A673 (cell line): ENCODE results near the gene PTN. TPM values are rescaled to one million over a fixed set of nuclear protein-coding genes. Genes with fewer than 3 reads are reported as not detected.

Experiments used
- BruUV-seq: library from RNA; stranded (reverse); fragments of 400-500 nt; replicated peaks from 2 replicates; lab custom pipeline; 2021; lab: Mats Ljungman, UMichigan
- CTCF ChIA-PET: fragments of 300-600 bp; sonication (Branson Sonifier 250); formaldehyde crosslinking; loops from one replicate; lab custom pipeline; 2022; ENCODE audit warnings: antibody characterized with exemption; lab: Charles Lee
- POLR2A ChIA-PET: fragments of 300-600 bp; sonication (Branson Sonifier 250); formaldehyde crosslinking; loops from one replicate; lab custom pipeline; 2022; ENCODE audit warnings: antibody characterized with exemption; ENCODE audit not compliant: low non-redundant PET; lab: Charles Lee
- DNase-seq: peaks from one replicate; pipeline ENCODE4 v3.0.0-alpha.2; 2015; ENCODE audit warnings: low spot score
- H3K27ac ChIP-seq: fragments of 200-600 bp; sonication (generic); 2 replicates; pipeline ENCODE4 v1.5.1; 2016; ENCODE audit warnings: mixed run types, low read depth, mild to moderate bottlenecking, mixed read lengths, antibody characterized with exemption, low read length; ENCODE audit not compliant: poor library complexity, severe bottlenecking
- H3K27me3 ChIP-seq: fragments of 200-600 bp; sonication (generic); replicated peaks from 2 replicates; pipeline ENCODE4 v1.6.1; 2017; ENCODE audit warnings: mixed run types, low read depth, mild to moderate bottlenecking, mixed read lengths, antibody characterized with exemption, low read length; ENCODE audit not compliant: insufficient read depth, poor library complexity
- H3K36me3 ChIP-seq: fragments of 200-600 bp; sonication (generic); 2 replicates; pipeline ENCODE4 v1.6.1; 2016; ENCODE audit warnings: mixed run types, mild to moderate bottlenecking, mixed read lengths, antibody characterized with exemption, low read length; ENCODE audit not compliant: insufficient read depth, poor library complexity, severe bottlenecking
- H3K4me1 ChIP-seq: fragments of 200-600 bp; sonication (generic); 2 replicates; pipeline ENCODE4 v1.6.1; 2017; ENCODE audit warnings: mixed run types, mild to moderate bottlenecking, mixed read lengths, antibody characterized with exemption, low read length; ENCODE audit not compliant: insufficient read depth, poor library complexity, severe bottlenecking
- H3K4me3 ChIP-seq: fragments of 200-600 bp; sonication (generic); 2 replicates; pipeline ENCODE4 v1.5.1; 2016; ENCODE audit warnings: low read depth, mixed run types, mild to moderate bottlenecking, mixed read lengths, low read length; ENCODE audit not compliant: poor library complexity, severe bottlenecking
- H3K9me3 ChIP-seq: fragments of 200-600 bp; sonication (generic); 2 replicates; pipeline ENCODE4 v1.6.1; 2016; ENCODE audit warnings: mixed run types, low read depth, mild to moderate bottlenecking, mixed read lengths, antibody characterized with exemption, low read length; ENCODE audit not compliant: poor library complexity, severe bottlenecking
- EZH2 ChIP-seq: fragments of 200-600 bp; sonication (generic); IDR thresholded peaks from 2 replicates; pipeline ENCODE4 v1.6.1; 2017; ENCODE audit warnings: borderline replicate concordance, low read depth, mild to moderate bottlenecking, mixed read lengths, antibody characterized with exemption, low read length; ENCODE audit not compliant: poor library complexity, severe bottlenecking
- intact Hi-C: fragments of 100-400 bp; cut with micrococcal nuclease; formaldehyde crosslinking; loops from one replicate; pipeline ENCODE4 v1.10.0; 2022; ENCODE audit not compliant: unreplicated experiment
- total RNA-seq: library from RNA; stranded (reverse); gene quantifications from 2 replicates; pipeline ENCODE4 v1.2.3, GENCODE V29; 2021
- TF ChIP-seq, protein P1 (sequence below): fragments of 300-800, 200-600 bp; sonication (generic); conservative IDR thresholded peaks from 2 replicates; pipeline ENCODE4 v1.5.1; 2017; ENCODE audit warnings: low read depth, mild to moderate bottlenecking, antibody characterized with exemption, low read length, moderate library complexity, mixed read lengths

Gene PTN
- total RNA-seq, 1 experiment from 2014 or later, result 0.41 TPM

- POLR2A ChIA-PET, result no interaction called here
- CTCF ChIA-PET, result no interaction called here
- intact Hi-C loops, result no loop called here
- no peak overlapping the region for H3K4me3 ChIP-seq
- no TSS peak for BruUV-seq
- H3K36me3 ChIP-seq, result no peaks in the 10 kb centered on the region
- no peak overlapping the region for H3K27ac ChIP-seq
- no peak for TF ChIP-seq EZH2
- TF ChIP-seq, protein P1, sequence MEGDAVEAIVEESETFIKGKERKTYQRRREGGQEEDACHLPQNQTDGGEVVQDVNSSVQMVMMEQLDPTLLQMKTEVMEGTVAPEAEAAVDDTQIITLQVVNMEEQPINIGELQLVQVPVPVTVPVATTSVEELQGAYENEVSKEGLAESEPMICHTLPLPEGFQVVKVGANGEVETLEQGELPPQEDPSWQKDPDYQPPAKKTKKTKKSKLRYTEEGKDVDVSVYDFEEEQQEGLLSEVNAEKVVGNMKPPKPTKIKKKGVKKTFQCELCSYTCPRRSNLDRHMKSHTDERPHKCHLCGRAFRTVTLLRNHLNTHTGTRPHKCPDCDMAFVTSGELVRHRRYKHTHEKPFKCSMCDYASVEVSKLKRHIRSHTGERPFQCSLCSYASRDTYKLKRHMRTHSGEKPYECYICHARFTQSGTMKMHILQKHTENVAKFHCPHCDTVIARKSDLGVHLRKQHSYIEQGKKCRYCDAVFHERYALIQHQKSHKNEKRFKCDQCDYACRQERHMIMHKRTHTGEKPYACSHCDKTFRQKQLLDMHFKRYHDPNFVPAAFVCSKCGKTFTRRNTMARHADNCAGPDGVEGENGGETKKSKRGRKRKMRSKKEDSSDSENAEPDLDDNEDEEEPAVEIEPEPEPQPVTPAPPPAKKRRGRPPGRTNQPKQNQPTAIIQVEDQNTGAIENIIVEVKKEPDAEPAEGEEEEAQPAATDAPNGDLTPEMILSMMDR, result no peak
- no peak for DNase-seq
- H3K27me3 ChIP-seq, result no peaks in the 10 kb centered on the region
- no peaks in the 10 kb centered on the region for H3K9me3 ChIP-seq
- H3K4me1 ChIP-seq, result no peaks in the 10 kb centered on the region
These were observed 61.5 kb downstream of the PTN start for GRCh38 chr7:137282043-137282442.

GRCh38 chr7:137276189-137276588 lies 67.3 kb downstream of the PTN start:
- no TSS peak for BruUV-seq
- Histone ChIP-seq H3K4me1 (no peaks in the 10 kb centered on the region), H3K27ac (no peak overlapping the region), H3K4me3 (no peak overlapping the region), H3K36me3 (no peaks in the 10 kb centered on the region), H3K9me3 (no peaks in the 10 kb centered on the region), H3K27me3 (no peaks in the 10 kb centered on the region)
- no peak for DNase-seq
- TF ChIP-seq EZH2, result no peak
- TF ChIP-seq, protein P1, result no peak
- ChIA-PET CTCF (no interaction called here), POLR2A (no interaction called here)
- intact Hi-C loops, result no loop called here

- no peaks in the 10 kb centered on the region for H3K27me3 ChIP-seq
- no peak for DNase-seq
- intact Hi-C loops, result no loop called here
- ChIA-PET CTCF (no interaction called here), POLR2A (no interaction called here)
- no peaks in the 10 kb centered on the region for H3K9me3 ChIP-seq
- TF ChIP-seq, protein P1, result no peak
- TF ChIP-seq EZH2, result no peak
- H3K36me3 ChIP-seq, result no peaks in the 10 kb centered on the region
- no peak overlapping the region for H3K4me3 ChIP-seq
- H3K4me1 ChIP-seq, result no peaks in the 10 kb centered on the region
- H3K27ac ChIP-seq, result no peak overlapping the region
- BruUV-seq, result no TSS peak
These were observed 71.3 kb downstream of the PTN start for GRCh38 chr7:137272249-137272648.
